Aorta (tissue), 5 donors: ENCODE results near the gene DGUOK. TPM values are rescaled to one million over a fixed set of nuclear protein-coding genes. Genes with fewer than 3 reads are reported as not detected.

Experiments used
- ATAC-seq: fragments of 200-7000 bp; cut with Tn5 transposase; one replicate; pipeline ENCODE4 v1.9.1; 2022; ENCODE audit warnings: moderate library complexity; ENCODE audit not compliant: low FRiP score
- DNase-seq, 2 donors: peaks; one replicate each; pipeline ENCODE4 v3.0.0-alpha.2; 2020
- H3K27ac ChIP-seq, 2 donors: one replicate each; pipeline ENCODE4 v1.5.1; 2013; ENCODE audit warnings: low read length in 2 of 2, mild to moderate bottlenecking in 2 of 2, moderate library complexity in 2 of 2, control low read depth in 1 of 2, inconsistent platforms in 1 of 2, low read depth in 1 of 2
- H3K27me3 ChIP-seq, 2 donors: one replicate each; pipeline ENCODE4 v1.6.1; 2013; ENCODE audit warnings: control low read depth in 1 of 2, low read length in 1 of 2, mild to moderate bottlenecking in 1 of 2, moderate library complexity in 1 of 2; ENCODE audit not compliant: insufficient read depth in 2 of 2, control insufficient read depth in 1 of 2
- H3K36me3 ChIP-seq, 2 donors: one replicate each; pipeline ENCODE4 v1.6.1; 2013; ENCODE audit warnings: control low read depth in 1 of 2, low read length in 1 of 2, mild to moderate bottlenecking in 1 of 2; ENCODE audit not compliant: insufficient read depth in 2 of 2, control insufficient read depth in 1 of 2
- H3K4me1 ChIP-seq, 2 donors: one replicate each; pipeline ENCODE4 v1.6.1; 2013; ENCODE audit warnings: low read length in 2 of 2, control low read depth in 1 of 2, mild to moderate bottlenecking in 1 of 2, moderate library complexity in 1 of 2; ENCODE audit not compliant: insufficient read depth in 2 of 2, control insufficient read depth in 1 of 2
- H3K4me3 ChIP-seq, 2 donors: one replicate each; pipeline ENCODE4 v1.5.1; 2013; ENCODE audit warnings: low read length in 2 of 2, control low read depth in 1 of 2, mild to moderate bottlenecking in 1 of 2
- H3K9me3 ChIP-seq: one replicate; pipeline ENCODE4 v1.6.1; 2013; ENCODE audit warnings: mild to moderate bottlenecking, low read length; ENCODE audit not compliant: control insufficient read depth
- WGBS, 2 donors: extraction: QIAGEN DNeasy Blood & Tissue Kit; methylation state at CpG; one replicate each; pipeline ENCODE4 v1.1.7; 2013; 5-methylcytosine and 5-hydroxymethylcytosine counted together
- intact Hi-C, 2 donors: fragments of 100-400 bp; cut with DNase I; formaldehyde crosslinking; loops; one replicate each; pipeline versions ENCODE4 v1.14.2 to v1.15.0; 2022
- polyA plus RNA-seq, 2 donors: library from polyadenylated mRNA; stranded (reverse); fragments of 200-250 nt; gene quantifications; one replicate each; pipeline ENCODE4 v1.2.3, GENCODE V29; 2013
- total RNA-seq, 2 donors: library from RNA; stranded (reverse); fragmentation: NEBNext Ultra II Directional; extraction: Animal tissue kit (Norgen Biotek cat#: 25700); gene quantifications; one replicate each; pipeline ENCODE4 v1.2.1, GENCODE V29; 2021
- donor health status: healthy with polysubstance abuse.
- donor health status: Bipolar disorder and iron deficiency.
- donor health status: DM: no; HTN: no; CAD: no.
- donor health status: DM: no; HTN: no; CAD: no.
- donor health status: DM: yes; HTN: yes; CAD: no.

DGUOK gene
- total and polyA plus RNA-seq, 4 donors: 47.5 to 86.7 (median 67.7) TPM

GRCh38 chr2:73946215-73946614 is 19.5 kb downstream of the DGUOK start:
- 67 to 75% methylated on average over 1 of the region's 1 CpG for WGBS, 2 donors
- Histone ChIP-seq H3K9me3 (no peaks in the 10 kb centered on the region), H3K27ac (no peak overlapping the region), H3K4me3 (no peak overlapping the region), H3K4me1 (no peaks in the 10 kb centered on the region), H3K36me3 (peaks cover 6 to 10% of the 10 kb centered on the region in 2 donors), H3K27me3 (no peaks in the 10 kb centered on the region)
- intact Hi-C loops: no loop called here
- ATAC-seq (no peak), DNase-seq (no peak)

- WGBS, 2 donors: 33 to 40% methylated on average over 3 of the region's 3 CpGs
- DNase-seq: no peak
- ATAC-seq: no peak
- Histone ChIP-seq H3K27me3 (no peaks in the 10 kb centered on the region), H3K36me3 (peaks cover 8 to 12% of the 10 kb centered on the region in 2 donors), H3K4me3 (no peak overlapping the region), H3K4me1 (no peaks in the 10 kb centered on the region), H3K27ac (no peak overlapping the region), H3K9me3 (no peaks in the 10 kb centered on the region)
- intact Hi-C loops: no loop called here
Measured at GRCh38 chr2:73946666-73947065, 20.0 kb downstream of the DGUOK start.

GRCh38 chr2:73947412-73948018 is 20.8 kb downstream of the DGUOK start:
- Histone ChIP-seq H3K4me3 (no peak overlapping the region), H3K27me3 (no peaks in the 10 kb centered on the region), H3K4me1 (no peaks in the 10 kb centered on the region), H3K36me3 (peaks cover 8 to 13% of the 10 kb centered on the region in 2 donors), H3K9me3 (no peaks in the 10 kb centered on the region), H3K27ac (no peak overlapping the region)
- no peak for DNase-seq
- intact Hi-C loops: no loop called here
- WGBS, 2 donors: 78 to 83% methylated on average over 5 of the region's 5 CpGs
- no peak for ATAC-seq

- Histone ChIP-seq H3K4me3 (no peak overlapping the region), H3K9me3 (no peaks in the 10 kb centered on the region), H3K27me3 (no peaks in the 10 kb centered on the region), H3K36me3 (peaks cover 11 to 16% of the 10 kb centered on the region in 2 donors), H3K4me1 (no peaks in the 10 kb centered on the region), H3K27ac (no peak overlapping the region)
- intact Hi-C loops: no loop called here
- ATAC-seq: no peak
- DNase-seq: no peak
Measured at GRCh38 chr2:73949802-73950201, 23.1 kb downstream of the DGUOK start.

GRCh38 chr2:73952499-73953446 is 26.1 kb downstream of the DGUOK start:
- intact Hi-C loops: no loop called here
- no peak overlapping the region for H3K27ac ChIP-seq
- peak in 1 of 2 donors; percentile 70 for DNase-seq
- no peak for ATAC-seq
- no peak overlapping the region for H3K4me3 ChIP-seq
- peaks cover 16% of the 10 kb centered on the region in 2 donors for H3K36me3 ChIP-seq
- no peaks in the 10 kb centered on the region for H3K4me1 ChIP-seq
- WGBS, 2 donors: 78 to 83% methylated on average over 12 of the region's 12 CpGs
- H3K27me3 ChIP-seq: no peaks in the 10 kb centered on the region
- no peaks in the 10 kb centered on the region for H3K9me3 ChIP-seq

- peaks cover 9 to 12% of the 10 kb centered on the region in 2 donors for H3K36me3 ChIP-seq
- H3K9me3 ChIP-seq: no peaks in the 10 kb centered on the region
- H3K27ac ChIP-seq: no peak overlapping the region
- intact Hi-C loops: no loop called here
- no peak for ATAC-seq
- H3K4me3 ChIP-seq: no peak overlapping the region
- H3K27me3 ChIP-seq: no peaks in the 10 kb centered on the region
- no peak for DNase-seq
- 93 to 94% methylated on average over 5 of the region's 5 CpGs for WGBS, 2 donors
- H3K4me1 ChIP-seq: no peaks in the 10 kb centered on the region
Measured at GRCh38 chr2:73956218-73956865, 29.7 kb downstream of the DGUOK start.

GRCh38 chr2:73961274-73961673 is 34.6 kb downstream of the DGUOK start:
- Histone ChIP-seq H3K4me1 (no peaks in the 10 kb centered on the region), H3K36me3 (peaks cover 3% of the 10 kb centered on the region in 2 donors), H3K27ac (no peak overlapping the region), H3K27me3 (no peaks in the 10 kb centered on the region), H3K4me3 (no peak overlapping the region), H3K9me3 (no peaks in the 10 kb centered on the region)
- 96 to 97% methylated on average over 4 of the region's 4 CpGs for WGBS, 2 donors
- DNase-seq (no peak), ATAC-seq (no peak)
- intact Hi-C loops: no loop called here

GRCh38 chr2:73961823-73962615 is 35.3 kb downstream of the DGUOK start:
- H3K27ac ChIP-seq: no peak overlapping the region
- ATAC-seq (no peak), DNase-seq (no peak)
- no peak overlapping the region for H3K4me3 ChIP-seq
- peaks cover 2% of the 10 kb centered on the region in 2 donors for H3K36me3 ChIP-seq
- no peaks in the 10 kb centered on the region for H3K27me3 ChIP-seq
- H3K9me3 ChIP-seq: no peaks in the 10 kb centered on the region
- H3K4me1 ChIP-seq: no peaks in the 10 kb centered on the region
- WGBS, 2 donors: 89 to 92% methylated on average over 12 of the region's 12 CpGs
- intact Hi-C loops: no loop called here
